GM13977 (cell line): ENCODE results near the gene TMEM273.

Experiments used
- DNase-seq: peaks from one replicate; pipeline ENCODE4 v3.0.0; 2012; ENCODE audit warnings: low spot score
- CTCF ChIP-seq: IDR thresholded peaks from 2 replicates; pipeline ENCODE4 v1.5.1; 2012; ENCODE audit warnings: mild to moderate bottlenecking, control low read depth; ENCODE audit not compliant: insufficient read depth; ENCODE audit errors: extremely low read depth, missing control alignments
- in situ Hi-C: fragments of 300-500 bp; cut with MboI; formaldehyde crosslinking; loops from one replicate; pipeline ENCODE4 v1.12.0; 2022; ENCODE audit warnings: low sequenced_read_pairs, low pct_unique_long_range_greater_than_20kb, mixed read lengths, inconsistent platforms; ENCODE audit not compliant: unreplicated experiment

The TMEM273 gene

GRCh38 chr10:49208996-49209395, 20.8 kb upstream of the TMEM273 start:
- no peak for DNase-seq
- TF ChIP-seq CTCF, result no peak
- in situ Hi-C loops, result no loop called here

- in situ Hi-C loops, result no loop called here
- no peak for DNase-seq
- no peak for TF ChIP-seq CTCF
Observed at GRCh38 chr10:49207936-49208487, 19.8 kb upstream of the TMEM273 start.

- in situ Hi-C loops, result no loop called here
- DNase-seq, result no peak
- no peak for TF ChIP-seq CTCF
Observed at GRCh38 chr10:49207113-49207512, 18.9 kb upstream of the TMEM273 start.

- no peak for DNase-seq
- in situ Hi-C loops, result no loop called here
- TF ChIP-seq CTCF, result no peak
Observed at GRCh38 chr10:49205206-49205605, 17.0 kb upstream of the TMEM273 start.

- TF ChIP-seq CTCF, result no peak
- in situ Hi-C loops, result no loop called here
- DNase-seq, result no peak
Observed at GRCh38 chr10:49204119-49204518, 15.9 kb upstream of the TMEM273 start.

- no peak for TF ChIP-seq CTCF
- in situ Hi-C loops, result no loop called here
Observed at GRCh38 chr10:49202266-49202665, 14.1 kb upstream of the TMEM273 start.

GRCh38 chr10:49200854-49201253, 12.7 kb upstream of the TMEM273 start:
- TF ChIP-seq CTCF, result no peak
- in situ Hi-C loops, result no loop called here
- DNase-seq, result no peak

More at GRCh38 chr10:49202266-49202665, 14.1 kb upstream of the TMEM273 start:
- DNase-seq, result no peak
